Brain microvascular endothelial cell (primary cell): ENCODE data around the gene LRRC7.

Experiments
- DNase-seq: peaks from one replicate; pipeline ENCODE4 v3.0.0-alpha.2; 2020
- H3K27ac ChIP-seq: fragments of 250-450 bp; sonication (Bioruptor Pico); 2 replicates; pipeline ENCODE4 v1.5.1; 2020; ENCODE audit warnings: mild to moderate bottlenecking, moderate library complexity
- H3K27me3 ChIP-seq: fragments of 250-450 bp; sonication (Bioruptor Pico); replicated peaks from 2 replicates; pipeline ENCODE4 v1.5.1; 2020; ENCODE audit warnings: mild to moderate bottlenecking
- H3K36me3 ChIP-seq: fragments of 250-450 bp; sonication (Bioruptor Pico); replicated peaks from 2 replicates; pipeline ENCODE4 v1.5.1; 2020; ENCODE audit warnings: mild to moderate bottlenecking
- H3K4me3 ChIP-seq: 2 replicates; pipeline ENCODE4 v1.5.1; 2011; ENCODE audit warnings: low read depth, mild to moderate bottlenecking, control low read depth, low read length, moderate library complexity
- in situ Hi-C: cut with HindIII; loops from 2 replicates; pipeline ENCODE4 v1.10.0; 2017; ENCODE audit warnings: low sequenced_read_pairs, low pct_ligation_motif_present
- TF ChIP-seq, protein P1 (sequence below): IDR thresholded peaks from 2 replicates; pipeline ENCODE4 v1.5.1; 2011; ENCODE audit warnings: low read depth, mild to moderate bottlenecking, moderate library complexity, low read length, control low read depth, inconsistent platforms; ENCODE audit errors: missing control alignments

Gene LRRC7

GRCh38 chr1:69787151-69787550, 219.4 kb downstream of the LRRC7 start:
- Histone ChIP-seq H3K36me3 (no peaks in the 10 kb centered on the region), H3K27me3 (no peaks in the 10 kb centered on the region), H3K4me3 (no peak overlapping the region), H3K27ac (no peak overlapping the region)
- in situ Hi-C loops = no loop called here
- TF ChIP-seq, protein P1, sequence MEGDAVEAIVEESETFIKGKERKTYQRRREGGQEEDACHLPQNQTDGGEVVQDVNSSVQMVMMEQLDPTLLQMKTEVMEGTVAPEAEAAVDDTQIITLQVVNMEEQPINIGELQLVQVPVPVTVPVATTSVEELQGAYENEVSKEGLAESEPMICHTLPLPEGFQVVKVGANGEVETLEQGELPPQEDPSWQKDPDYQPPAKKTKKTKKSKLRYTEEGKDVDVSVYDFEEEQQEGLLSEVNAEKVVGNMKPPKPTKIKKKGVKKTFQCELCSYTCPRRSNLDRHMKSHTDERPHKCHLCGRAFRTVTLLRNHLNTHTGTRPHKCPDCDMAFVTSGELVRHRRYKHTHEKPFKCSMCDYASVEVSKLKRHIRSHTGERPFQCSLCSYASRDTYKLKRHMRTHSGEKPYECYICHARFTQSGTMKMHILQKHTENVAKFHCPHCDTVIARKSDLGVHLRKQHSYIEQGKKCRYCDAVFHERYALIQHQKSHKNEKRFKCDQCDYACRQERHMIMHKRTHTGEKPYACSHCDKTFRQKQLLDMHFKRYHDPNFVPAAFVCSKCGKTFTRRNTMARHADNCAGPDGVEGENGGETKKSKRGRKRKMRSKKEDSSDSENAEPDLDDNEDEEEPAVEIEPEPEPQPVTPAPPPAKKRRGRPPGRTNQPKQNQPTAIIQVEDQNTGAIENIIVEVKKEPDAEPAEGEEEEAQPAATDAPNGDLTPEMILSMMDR = peak; percentile 17
- DNase-seq = no peak

DNA sequence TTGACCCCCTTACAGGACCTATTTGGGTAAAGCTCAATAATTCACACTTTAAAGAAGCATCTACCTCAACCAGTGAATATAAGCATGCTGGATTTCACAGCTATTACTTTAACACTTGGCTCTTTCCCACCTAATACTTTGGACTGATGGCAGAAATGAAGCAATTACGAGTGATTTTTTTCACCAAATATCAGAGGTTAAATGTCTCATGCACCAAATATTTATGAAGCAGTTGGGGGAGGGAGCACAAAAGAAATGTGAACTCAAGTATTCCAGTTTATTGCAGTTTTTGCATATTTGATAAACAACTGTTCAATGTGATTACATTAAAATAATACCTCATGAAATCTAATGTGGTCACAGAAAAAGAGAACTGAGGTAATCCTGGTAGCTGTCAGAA, 223.6 kb downstream of the LRRC7 start:
- no peaks in the 10 kb centered on the region for H3K36me3 ChIP-seq
- no peak overlapping the region for H3K4me3 ChIP-seq
- H3K27ac ChIP-seq = no peak overlapping the region
- TF ChIP-seq, protein P1 = no peak
- no peak for DNase-seq
- in situ Hi-C loops = no loop called here
- no peaks in the 10 kb centered on the region for H3K27me3 ChIP-seq

DNA sequence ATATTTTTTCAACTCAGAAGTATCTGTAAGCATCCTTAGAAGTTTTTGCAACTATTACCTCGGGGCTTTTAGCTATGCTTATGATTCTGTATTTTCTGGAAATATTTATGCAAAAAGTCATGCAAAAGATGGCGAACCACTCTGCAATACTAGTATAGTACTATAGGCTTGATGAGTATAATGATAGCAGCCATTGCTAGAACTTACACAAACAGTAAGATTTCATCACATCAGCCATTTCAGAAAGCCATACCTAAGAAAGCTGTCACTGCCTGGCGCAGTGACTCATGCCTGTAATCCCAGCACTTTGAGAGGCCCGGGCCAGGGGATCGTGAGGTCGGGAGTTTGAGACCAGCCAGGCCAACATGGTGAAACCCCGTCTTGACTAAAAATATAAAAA, 227.1 kb downstream of the LRRC7 start:
- Histone ChIP-seq H3K36me3 (no peaks in the 10 kb centered on the region), H3K27me3 (no peaks in the 10 kb centered on the region), H3K4me3 (no peak overlapping the region), H3K27ac (no peak overlapping the region)
- in situ Hi-C loops = no loop called here
- TF ChIP-seq, protein P1 = no peak
- DNase-seq = no peak

- TF ChIP-seq, protein P1 = no peak
- in situ Hi-C loops = no loop called here
- no peak for DNase-seq
- Histone ChIP-seq H3K27ac (no peak overlapping the region), H3K27me3 (no peaks in the 10 kb centered on the region), H3K36me3 (no peaks in the 10 kb centered on the region), H3K4me3 (no peak overlapping the region)
These were observed 247.2 kb downstream of the LRRC7 start for GRCh38 chr1:69814926-69815325.

- peak; percentile 5 for DNase-seq
- Histone ChIP-seq H3K4me3 (no peak overlapping the region), H3K27ac (no peak overlapping the region), H3K36me3 (no peaks in the 10 kb centered on the region), H3K27me3 (no peaks in the 10 kb centered on the region)
- in situ Hi-C loops = no loop called here
- TF ChIP-seq, protein P1 = no peak
These were observed 257.2 kb downstream of the LRRC7 start for GRCh38 chr1:69824932-69825331.

DNA sequence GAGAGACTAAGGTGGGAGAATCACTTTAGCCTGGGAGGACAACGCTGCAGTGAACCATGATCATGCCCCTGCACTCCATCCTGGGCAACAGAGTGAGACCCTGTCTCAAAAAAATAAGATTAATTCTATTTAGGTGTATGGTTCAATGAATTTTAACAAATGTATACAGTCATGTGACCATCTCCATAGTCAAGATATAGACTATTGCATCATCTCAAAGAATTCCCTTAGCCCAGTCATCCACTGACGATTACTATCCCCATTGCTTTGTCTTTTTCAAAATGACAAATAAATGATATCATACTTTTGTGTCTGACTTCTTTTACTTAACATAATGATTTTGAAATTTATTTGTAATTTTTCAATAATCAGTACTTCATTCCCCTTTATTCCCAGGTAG, 260.0 kb downstream of the LRRC7 start:
- Histone ChIP-seq H3K4me3 (no peak overlapping the region), H3K36me3 (no peaks in the 10 kb centered on the region), H3K27me3 (no peaks in the 10 kb centered on the region), H3K27ac (no peak overlapping the region)
- TF ChIP-seq, protein P1 = no peak
- in situ Hi-C loops = no loop called here
- DNase-seq = no peak
